HG03066 (cell line): ENCODE results near the gene SYDE1.

Source experiments
- ATAC-seq: cut with Tn5 transposase; IDR thresholded peaks from one replicate; pipeline ENCODE4 v1.9.1; 2021; ENCODE audit warnings: low read depth; ENCODE audit not compliant: unreplicated experiment

The SYDE1 gene

GRCh38 chr19:15124572-15125231, 17.5 kb downstream of the SYDE1 start:
- ATAC-seq, result no peak

DNA sequence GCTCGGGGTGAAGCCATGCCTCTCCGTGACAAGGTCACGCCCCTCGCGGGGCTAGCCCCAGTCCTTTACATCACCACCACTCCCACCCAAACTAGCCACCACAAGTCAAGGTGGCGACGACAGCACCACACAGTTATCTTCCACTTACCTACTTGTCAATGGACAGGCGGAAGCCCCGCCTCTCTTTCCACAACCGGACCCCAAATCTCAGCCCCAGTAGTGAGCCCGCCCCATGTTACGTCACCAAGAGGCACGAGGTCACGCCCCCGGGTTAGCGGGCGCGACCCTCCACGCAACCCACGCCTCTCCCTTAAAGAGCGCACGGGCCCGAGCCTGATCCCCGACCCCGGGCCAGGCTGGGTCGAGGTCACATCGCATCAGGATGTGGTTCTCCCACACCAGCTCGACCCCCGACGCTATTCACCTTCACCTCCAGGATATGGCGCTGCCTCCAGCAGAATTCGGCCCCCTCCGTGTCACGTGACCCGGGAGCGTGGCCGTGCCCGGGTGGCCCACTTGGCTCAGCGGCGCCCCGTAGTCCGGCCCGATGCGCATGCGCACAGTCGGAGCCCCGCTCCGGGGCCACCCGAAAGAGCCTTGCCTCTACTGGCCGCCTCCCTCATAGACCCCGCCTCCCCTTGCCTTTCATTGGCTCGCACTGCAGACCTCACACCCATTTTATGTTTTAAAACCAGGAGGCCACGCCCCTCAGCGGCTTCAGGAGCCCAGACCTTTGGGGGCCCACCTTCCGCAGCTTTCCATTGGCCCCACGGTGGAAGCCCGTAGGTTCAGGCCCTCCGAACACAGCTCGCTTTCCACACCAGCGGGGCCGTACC, 18.2 kb downstream of the SYDE1 start:
- peak; percentile 78 for ATAC-seq

DNA sequence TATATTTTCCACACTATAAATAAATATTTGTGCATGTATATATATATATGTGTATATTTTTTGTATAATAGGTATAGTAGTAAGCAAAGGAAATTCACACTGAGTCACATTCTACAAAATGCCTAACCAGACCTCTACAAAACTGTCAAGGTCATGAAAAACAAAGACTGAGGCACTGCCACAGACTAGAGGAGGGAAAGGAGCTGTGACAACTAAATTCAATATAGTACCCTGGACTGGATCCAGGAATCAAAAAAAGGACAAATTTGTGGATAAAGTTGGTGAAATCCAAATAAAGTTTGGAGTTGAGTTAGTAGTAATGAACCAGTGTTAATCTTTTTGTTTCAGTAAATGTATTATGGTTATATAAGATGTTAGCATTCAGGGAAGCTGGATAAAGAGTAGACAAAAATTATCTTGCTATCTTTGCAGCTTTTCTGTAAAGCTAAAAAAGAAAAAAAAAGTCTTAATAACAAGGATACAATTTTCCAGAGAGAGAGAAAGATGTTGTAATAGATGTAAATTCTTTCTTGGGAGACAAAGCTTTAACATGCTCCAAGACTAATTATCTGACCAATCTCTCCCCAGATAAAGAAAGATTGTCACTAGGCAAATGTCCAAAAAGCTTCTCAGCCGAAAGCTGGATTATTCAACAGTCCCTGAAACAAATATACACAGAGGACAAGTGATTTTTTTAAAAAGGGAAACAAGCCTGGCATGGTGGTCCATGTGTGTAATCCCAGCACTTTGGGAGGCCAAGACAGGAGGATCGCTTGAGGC, 19.1 kb downstream of the SYDE1 start:
- no peak for ATAC-seq

- no peak for ATAC-seq
Observed at GRCh38 chr19:15128162-15128770, 21.1 kb downstream of the SYDE1 start.

DNA sequence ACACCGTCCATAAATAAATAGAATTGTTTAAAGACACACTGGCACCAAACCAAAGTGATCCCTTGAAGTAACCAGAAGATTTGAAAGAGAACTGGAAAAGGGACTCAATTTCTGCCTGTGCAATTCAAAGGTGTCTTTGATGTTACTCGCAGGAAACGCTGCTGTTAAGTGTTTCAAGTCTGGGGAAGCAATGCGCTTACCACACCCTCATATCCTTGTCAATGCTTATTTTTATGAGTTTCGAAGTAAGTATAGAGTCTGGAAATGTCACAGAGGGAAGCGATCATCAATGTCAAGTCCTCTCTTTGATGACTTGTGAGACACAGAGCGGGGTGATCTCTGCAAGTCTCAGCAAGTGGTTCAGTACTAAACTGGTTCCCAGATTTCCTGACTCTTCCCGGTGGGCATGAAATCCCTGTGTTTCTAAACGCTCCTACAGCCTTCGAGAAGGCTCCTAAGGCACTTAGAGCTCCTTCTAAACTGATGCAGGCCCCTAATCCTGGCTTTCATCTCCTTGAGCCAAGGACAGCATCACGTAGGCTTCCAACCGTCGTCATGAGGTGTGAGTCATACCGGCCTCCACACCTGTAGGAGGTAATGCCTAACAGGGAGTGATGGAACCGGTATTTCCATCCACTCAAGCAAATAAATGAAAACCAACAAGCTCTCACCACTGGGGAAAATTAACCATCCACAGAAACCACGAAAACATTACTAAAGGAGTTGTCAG, 22.8 kb downstream of the SYDE1 start:
- no peak for ATAC-seq

DNA sequence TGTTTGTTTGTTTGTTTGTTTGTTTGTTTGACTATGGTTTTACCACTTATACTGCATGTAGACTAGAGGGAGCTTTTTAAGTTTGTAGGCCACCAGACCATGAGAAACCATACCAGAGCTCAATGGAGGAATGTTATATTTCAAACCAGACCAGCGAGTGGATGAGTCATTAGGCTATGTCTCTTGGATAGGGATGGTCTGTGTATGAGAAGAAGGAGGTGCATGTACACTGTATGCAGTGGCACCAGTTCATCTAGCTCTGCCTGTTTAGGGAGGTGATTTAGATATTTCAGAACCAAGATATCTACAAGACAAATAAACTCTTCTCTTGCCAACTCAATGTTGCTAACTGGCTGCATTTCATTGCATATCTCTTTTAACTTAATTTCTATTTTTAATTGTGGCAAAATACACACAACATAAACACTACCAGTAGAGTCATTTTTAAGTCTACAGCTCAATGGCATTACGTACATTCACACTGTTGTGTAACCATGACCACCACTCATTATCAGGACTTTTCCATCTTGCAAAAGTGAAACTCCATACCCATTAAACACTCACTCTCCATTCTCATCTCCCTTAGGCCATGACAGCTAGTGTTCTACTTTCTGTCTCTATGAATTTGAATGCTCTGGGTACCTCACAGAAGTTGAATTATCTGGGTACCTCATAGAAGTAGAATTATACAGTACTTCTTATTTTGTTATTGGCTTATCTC, 29.2 kb downstream of the SYDE1 start:
- no peak for ATAC-seq

DNA sequence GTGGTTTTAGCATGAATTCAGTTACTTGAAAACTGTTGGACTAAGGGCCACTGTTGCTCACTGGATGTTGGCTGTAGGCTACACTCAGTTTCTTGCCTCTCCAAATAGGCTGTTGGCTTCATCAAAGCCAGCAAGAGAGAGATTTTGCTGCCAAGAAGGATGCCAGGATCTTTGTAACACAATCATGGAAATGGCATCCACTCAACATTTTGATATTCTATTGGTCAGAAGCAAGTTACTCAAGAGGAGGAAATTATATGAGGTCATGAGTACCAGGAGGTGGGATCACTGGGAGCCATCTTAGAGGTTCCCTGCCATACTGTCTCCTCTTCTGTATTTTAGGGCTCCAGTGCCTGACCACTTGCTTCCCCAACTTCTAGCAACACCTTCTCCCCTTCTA, 30.6 kb downstream of the SYDE1 start:
- ATAC-seq, result no peak

DNA sequence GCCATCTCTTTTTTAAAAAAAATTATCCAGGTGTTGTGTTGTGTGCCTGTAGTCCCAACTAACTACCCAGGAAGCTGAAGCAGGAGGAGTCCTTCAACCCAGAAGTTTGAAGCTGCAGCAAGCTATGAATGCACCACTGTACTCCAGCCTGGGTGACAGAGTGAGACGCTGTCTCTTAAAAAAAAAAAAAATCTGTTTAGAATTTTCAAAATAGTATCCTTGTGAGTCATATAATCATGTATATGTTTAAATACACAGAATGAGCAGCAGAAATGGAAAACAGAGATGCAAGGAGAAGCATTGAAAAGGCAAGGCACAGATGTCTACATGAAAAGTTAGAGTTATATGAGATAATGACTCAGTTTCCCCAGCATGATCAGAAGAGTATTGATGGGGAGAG, 31.2 kb downstream of the SYDE1 start:
- ATAC-seq, result no peak

DNA sequence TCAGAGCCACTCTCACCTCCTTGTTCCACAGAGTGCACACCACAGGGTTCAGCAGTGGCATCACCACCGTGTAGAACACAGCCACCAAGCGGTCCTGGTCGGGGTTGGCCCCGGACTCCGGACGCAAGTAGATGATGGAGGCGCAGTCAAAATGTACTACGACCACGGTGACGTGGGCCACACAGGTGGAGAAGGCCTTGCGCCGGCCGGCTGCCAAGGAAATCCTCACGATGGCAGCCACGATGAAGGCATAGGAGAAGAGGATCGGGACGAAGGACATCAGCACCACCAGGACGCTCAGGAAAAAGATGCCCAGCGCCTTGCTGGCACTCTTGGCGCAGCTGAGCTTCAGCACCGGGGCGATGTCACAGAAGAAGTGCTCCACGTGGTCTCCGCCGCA, 33.9 kb downstream of the SYDE1 start:
- ATAC-seq, result no peak

DNA sequence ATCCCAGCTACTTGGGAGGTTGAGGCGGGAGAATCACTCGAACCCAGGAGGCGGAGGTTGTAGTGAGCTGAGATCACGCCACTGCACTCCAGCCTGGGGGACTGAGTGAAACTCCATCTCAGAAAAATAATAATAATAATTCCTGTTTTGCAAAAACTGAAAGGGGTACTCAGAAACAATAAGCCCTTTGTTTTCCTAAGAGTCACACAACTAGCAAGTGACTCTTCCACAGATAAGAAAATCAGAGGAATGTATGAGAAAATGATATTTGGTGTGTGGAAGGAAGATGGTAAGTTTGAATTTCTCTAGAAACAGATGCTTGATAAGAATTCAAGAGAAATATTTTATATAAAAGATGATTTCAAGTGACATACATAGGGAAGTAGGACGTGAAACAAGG, 35.1 kb downstream of the SYDE1 start:
- ATAC-seq, result no peak

GRCh38 chr19:15144046-15144646, 36.9 kb downstream of the SYDE1 start:
- ATAC-seq, result no peak

- no peak for ATAC-seq
Observed at GRCh38 chr19:15147090-15147489, 39.9 kb downstream of the SYDE1 start.

DNA sequence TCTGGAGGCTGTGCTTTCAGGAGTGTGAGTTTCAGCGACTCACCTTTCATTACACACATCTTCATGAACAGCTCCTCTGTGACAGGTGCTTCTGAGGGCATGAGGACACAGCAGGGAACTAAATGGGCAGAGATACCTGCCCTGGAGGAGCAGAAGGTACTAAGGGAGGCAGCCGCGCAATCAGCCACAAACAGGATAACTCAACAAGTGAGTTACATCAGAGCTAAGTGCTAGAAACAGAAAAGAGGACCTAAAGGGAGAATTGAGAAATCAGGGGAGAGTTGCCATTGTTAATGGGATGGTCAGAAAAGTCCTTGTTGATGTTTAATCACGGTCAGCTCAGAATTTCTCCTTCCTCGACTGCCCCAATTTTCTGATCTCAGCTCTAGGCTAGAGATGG, 42.5 kb downstream of the SYDE1 start:
- ATAC-seq, result no peak

GRCh38 chr19:15154002-15154612, 46.9 kb downstream of the SYDE1 start:
- no peak for ATAC-seq

- ATAC-seq, result no peak
Observed at GRCh38 chr19:15155296-15155695, 48.1 kb downstream of the SYDE1 start.

- ATAC-seq, result no peak
Observed at GRCh38 chr19:15156391-15156790, 49.2 kb downstream of the SYDE1 start.

GRCh38 chr19:15159251-15159650, 52.0 kb downstream of the SYDE1 start:
- ATAC-seq, result no peak

DNA sequence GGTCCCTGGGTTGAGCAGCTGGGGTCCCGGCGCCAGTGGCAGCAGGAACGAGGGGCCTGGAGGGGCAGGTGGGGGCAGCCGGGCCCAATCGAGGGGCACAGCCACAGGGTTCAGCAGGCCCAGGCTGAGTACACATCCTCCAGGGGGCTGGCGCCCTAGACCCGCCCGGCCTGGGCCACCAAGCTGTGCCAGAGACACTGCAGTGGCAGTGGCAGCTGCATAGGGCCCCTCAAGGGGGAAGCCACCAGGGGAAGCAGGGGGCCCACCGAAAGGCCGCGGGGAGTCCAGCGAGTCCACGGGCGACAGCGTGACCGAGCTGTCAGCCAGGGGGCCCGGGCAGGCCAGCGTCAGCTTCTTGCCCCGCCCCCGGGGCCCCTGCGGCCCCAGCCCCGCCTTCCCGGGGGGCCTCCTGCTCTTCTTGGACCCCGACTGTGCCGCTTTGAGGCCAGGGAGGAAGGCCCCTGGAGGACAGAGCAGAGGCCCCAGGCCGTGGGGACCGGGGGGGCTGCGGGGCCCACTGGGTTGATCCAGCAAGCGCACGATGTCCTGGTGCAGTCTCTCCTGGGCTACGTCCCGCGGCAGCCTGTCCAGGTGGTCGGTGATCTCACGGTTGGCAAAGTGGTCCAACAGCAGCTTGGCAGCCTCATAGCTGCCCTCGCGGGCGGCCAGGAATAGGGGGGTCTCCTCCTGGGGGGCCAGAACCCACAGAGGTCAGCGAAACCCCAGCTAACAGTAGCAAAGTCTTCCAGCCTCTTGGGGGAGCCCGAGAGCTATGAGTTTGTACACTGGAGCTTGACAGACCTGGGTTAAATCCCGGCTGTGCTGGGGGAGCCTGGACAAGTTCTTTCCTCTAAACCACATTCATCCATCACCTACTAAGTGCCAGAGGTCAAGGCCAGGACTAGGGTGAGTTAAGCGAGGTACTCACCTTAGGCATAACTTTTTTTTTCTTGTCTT, 54.1 kb downstream of the SYDE1 start:
- ATAC-seq, result no peak
